ENCODE data around the gene OCA2.

DNA sequence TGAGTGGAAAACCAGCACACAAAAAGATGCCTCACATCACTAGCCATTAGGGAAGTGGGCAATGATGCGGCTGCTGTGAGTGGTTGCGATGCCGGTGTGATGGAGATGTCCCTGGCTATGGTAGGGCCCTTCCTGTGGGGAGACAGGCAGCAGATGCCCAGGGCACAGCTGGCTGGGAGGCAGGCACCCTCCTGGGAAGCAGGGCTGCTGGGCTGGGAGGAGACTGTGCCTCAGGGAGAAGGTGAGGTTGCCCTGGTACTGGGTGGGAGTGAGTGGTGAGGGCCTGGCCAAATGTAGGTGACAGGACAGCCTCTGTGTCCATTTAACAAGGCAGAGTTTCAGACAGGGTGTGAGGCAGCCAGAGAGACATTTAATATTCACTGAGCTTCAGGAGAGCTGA lies 335.6 kb downstream of the OCA2 start:
- TF ChIP-seq, protein P1, sequence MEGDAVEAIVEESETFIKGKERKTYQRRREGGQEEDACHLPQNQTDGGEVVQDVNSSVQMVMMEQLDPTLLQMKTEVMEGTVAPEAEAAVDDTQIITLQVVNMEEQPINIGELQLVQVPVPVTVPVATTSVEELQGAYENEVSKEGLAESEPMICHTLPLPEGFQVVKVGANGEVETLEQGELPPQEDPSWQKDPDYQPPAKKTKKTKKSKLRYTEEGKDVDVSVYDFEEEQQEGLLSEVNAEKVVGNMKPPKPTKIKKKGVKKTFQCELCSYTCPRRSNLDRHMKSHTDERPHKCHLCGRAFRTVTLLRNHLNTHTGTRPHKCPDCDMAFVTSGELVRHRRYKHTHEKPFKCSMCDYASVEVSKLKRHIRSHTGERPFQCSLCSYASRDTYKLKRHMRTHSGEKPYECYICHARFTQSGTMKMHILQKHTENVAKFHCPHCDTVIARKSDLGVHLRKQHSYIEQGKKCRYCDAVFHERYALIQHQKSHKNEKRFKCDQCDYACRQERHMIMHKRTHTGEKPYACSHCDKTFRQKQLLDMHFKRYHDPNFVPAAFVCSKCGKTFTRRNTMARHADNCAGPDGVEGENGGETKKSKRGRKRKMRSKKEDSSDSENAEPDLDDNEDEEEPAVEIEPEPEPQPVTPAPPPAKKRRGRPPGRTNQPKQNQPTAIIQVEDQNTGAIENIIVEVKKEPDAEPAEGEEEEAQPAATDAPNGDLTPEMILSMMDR (IDR thresholded peaks at IDR 0.05): no peak
- no peak for TF ChIP-seq POLR2AphosphoS5 (IDR thresholded peaks at IDR 0.05)
- TF ChIP-seq POLR2A (IDR thresholded peaks at IDR 0.05): no peak

All from prostate gland (tissue), 2 donors.